Keratinocyte (primary cell): ENCODE data around the gene CTSD. TPM values are rescaled to one million over a fixed set of nuclear protein-coding genes. Genes with fewer than 3 reads are reported as not detected.

Source experiments
- DNase-seq: peaks from one replicate; pipeline ENCODE4 v3.0.0-alpha.2; 2011; ENCODE audit warnings: low read depth, missing footprints, low spot score
- FAIRE-seq: peaks from 2 replicates; lab custom pipeline; 2011; peaks lifted over from hg19 to GRCh38; lab: Jason Lieb, UNC
- H2AFZ ChIP-seq: 2 replicates; pipeline ENCODE4 v1.6.0; 2012; ENCODE audit warnings: low read length, control low read depth, inconsistent platforms; ENCODE audit not compliant: control insufficient read depth
- H3K27ac ChIP-seq: 2 replicates; pipeline ENCODE4 v1.5.1; 2011; ENCODE audit warnings: low read length; ENCODE audit not compliant: control insufficient read depth, insufficient read depth
- H3K27me3 ChIP-seq: 3 replicates; pipeline ENCODE4 v1.6.0; 2011; ENCODE audit warnings: low read length; ENCODE audit not compliant: control insufficient read depth, insufficient read depth; ENCODE audit errors: extremely low read depth
- H3K36me3 ChIP-seq, 2 experiments: 2 replicates in 1 of 2; 3 replicates in 1 of 2; pipeline ENCODE4 v1.5.1; 2011; ENCODE audit warnings: low read length in 2 of 2, mild to moderate bottlenecking in 1 of 2; ENCODE audit not compliant: control insufficient read depth in 2 of 2, insufficient read depth in 2 of 2; ENCODE audit errors: extremely low read depth in 1 of 2
- H3K4me1 ChIP-seq: 3 replicates; pipeline ENCODE4 v1.5.1; 2011; ENCODE audit warnings: low read length; ENCODE audit not compliant: control insufficient read depth, insufficient read depth; ENCODE audit errors: extremely low read depth
- H3K4me2 ChIP-seq: 3 replicates; pipeline ENCODE4 v1.6.0; 2011; ENCODE audit warnings: low read depth, low read length; ENCODE audit not compliant: control insufficient read depth, insufficient read depth; ENCODE audit errors: extremely low read depth
- H3K4me3 ChIP-seq, 3 experiments: fragments of 200-600 bp in 1 of 3; sonication (generic) in 1 of 3; 2 replicates in 2 of 3; 3 replicates in 1 of 3; pipeline ENCODE4 v1.5.1; 2011 to 2016; ENCODE audit warnings: low read length in 3 of 3, mild to moderate bottlenecking in 3 of 3, control low read depth in 2 of 3, inconsistent platforms in 1 of 3, low read depth in 1 of 3, mixed read lengths in 1 of 3, mixed run types in 1 of 3, moderate library complexity in 1 of 3; ENCODE audit not compliant: control insufficient read depth in 2 of 3, insufficient read depth in 2 of 3; ENCODE audit errors: extremely low read depth in 1 of 3
- H3K79me2 ChIP-seq: 2 replicates; pipeline ENCODE4 v1.6.0; 2012; ENCODE audit warnings: low read length; ENCODE audit not compliant: control insufficient read depth, insufficient read depth
- H3K9ac ChIP-seq: 3 replicates; pipeline ENCODE4 v1.6.0; 2011; ENCODE audit warnings: low read length; ENCODE audit not compliant: control insufficient read depth, insufficient read depth; ENCODE audit errors: extremely low read depth
- H3K9me1 ChIP-seq: 3 replicates; pipeline ENCODE4 v1.6.0; 2011; ENCODE audit warnings: low read length; ENCODE audit not compliant: control insufficient read depth, insufficient read depth; ENCODE audit errors: extremely low read depth
- H3K9me3 ChIP-seq: 2 replicates; pipeline ENCODE4 v1.5.1; 2012; ENCODE audit warnings: low read depth, low read length; ENCODE audit not compliant: control insufficient read depth
- H4K20me1 ChIP-seq: 3 replicates; pipeline ENCODE4 v1.6.0; 2011; ENCODE audit warnings: low read length; ENCODE audit not compliant: control insufficient read depth, insufficient read depth; ENCODE audit errors: extremely low read depth
- EZH2 ChIP-seq: IDR thresholded peaks from one replicate; pipeline ENCODE4 v1.6.1; 2012; ENCODE audit warnings: inconsistent platforms, mild to moderate bottlenecking, low read length, moderate library complexity
- dilution Hi-C: fragments of 300-500 bp; cut with MboI; formaldehyde crosslinking; loops from one replicate; pipeline ENCODE4 v1.7.0; 2020; ENCODE audit warnings: low sequenced_read_pairs; ENCODE audit not compliant: extremely low pct_ligation_motif_present
- polyA plus RNA-seq, 5 experiments: library from polyadenylated mRNA; depleted of rRNA in 3 of 5; stranded (reverse) in 3 of 5; stranded (forward) in 1 of 5; unstranded in 1 of 5; fragments of >200 nt; gene quantifications; 1 replicate in 1 of 5; 2 replicates in 3 of 5; 3 replicates in 1 of 5; pipeline versions ENCODE4 v1.2.1 to v1.2.3, GENCODE V29; 2011 to 2012; ENCODE audit warnings: missing spikeins in 2 of 5, low read depth in 1 of 5, low replicate concordance in 1 of 5
- TF ChIP-seq, protein P1 (sequence below), 3 experiments: IDR thresholded peaks in 1 of 3; conservative IDR thresholded peaks in 1 of 3; optimal IDR thresholded peaks in 1 of 3; 2 replicates in 2 of 3; 3 replicates in 1 of 3; pipeline versions ENCODE3 to v1.5.1; 2011; ENCODE audit warnings: low read length in 3 of 3, mild to moderate bottlenecking in 3 of 3, moderate library complexity in 2 of 3, control low read depth in 1 of 3, inconsistent platforms in 1 of 3; ENCODE audit not compliant: insufficient read depth in 2 of 3; ENCODE audit errors: extremely low read depth in 1 of 3

Gene CTSD
- polyA plus RNA-seq, 1 donor (not counting 4 experiments of a cell fraction or from before 2014, with no cell fraction given) = 152 TPM

DNA sequence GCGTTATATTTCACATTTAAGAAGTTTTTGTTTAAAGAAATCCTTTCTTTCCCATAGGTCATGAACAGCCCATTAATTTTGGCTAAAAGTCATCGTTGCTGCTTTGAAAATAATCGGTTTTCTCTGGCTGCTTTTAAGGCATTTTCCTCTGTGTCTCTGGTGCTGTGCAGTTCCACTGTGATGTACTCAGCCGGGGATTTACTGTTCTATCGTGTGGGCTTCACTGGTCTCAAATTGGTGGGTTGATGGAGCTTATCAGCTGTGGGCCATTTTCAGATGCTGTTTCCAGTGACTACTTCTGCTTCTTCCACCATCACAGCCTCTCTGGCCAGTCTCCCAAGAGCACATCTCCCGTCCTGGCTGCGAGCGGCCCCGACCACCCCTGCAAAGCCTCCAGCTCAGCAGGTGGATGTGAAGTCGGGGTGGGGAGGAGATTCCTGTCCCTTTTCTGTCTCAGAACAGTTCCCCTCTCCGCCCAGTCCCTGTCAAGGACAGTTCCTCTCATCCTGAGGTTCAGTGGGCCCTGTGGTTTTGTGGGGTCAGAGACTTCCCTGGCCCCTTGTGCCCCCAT lies 33.6 kb downstream of the CTSD start:
- dilution Hi-C loops = no loop called here
- H3K27me3 ChIP-seq = peaks cover 57% of the 10 kb centered on the region
- no peak for FAIRE-seq

DNA sequence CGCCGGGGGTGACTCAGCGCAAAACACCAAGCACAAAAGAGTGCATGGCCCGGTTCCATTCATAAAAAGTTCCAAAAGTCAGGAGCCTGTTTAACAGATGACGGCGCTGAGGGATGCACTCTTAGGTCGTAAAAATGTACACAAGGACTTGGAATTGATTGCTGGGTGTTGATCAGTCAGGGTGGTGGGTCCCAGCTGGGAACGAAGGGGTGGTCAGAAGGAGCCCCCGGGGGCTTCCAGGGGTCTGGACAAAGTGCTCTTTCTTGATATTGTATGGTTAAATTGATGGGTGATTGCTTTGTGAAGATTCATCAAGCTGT lies 34.1 kb downstream of the CTSD start:
- Histone ChIP-seq H3K9me1 (no peaks in the 10 kb centered on the region), H3K9ac (no peak overlapping the region), H3K36me3 (no peaks in the 10 kb centered on the region), H4K20me1 (no peaks in the 10 kb centered on the region), H3K27ac (no peak overlapping the region), H3K4me1 (no peaks in the 10 kb centered on the region), H3K4me3 (no peak overlapping the region), H2AFZ (no peak overlapping the region), H3K9me3 (no peaks in the 10 kb centered on the region), H3K27me3 (peaks cover 53% of the 10 kb centered on the region), H3K79me2 (no peaks in the 10 kb centered on the region), H3K4me2 (no peak overlapping the region)
- FAIRE-seq = no peak
- dilution Hi-C loops = no loop called here
- DNase-seq = no peak
- TF ChIP-seq EZH2 = no peak
- TF ChIP-seq, protein P1, sequence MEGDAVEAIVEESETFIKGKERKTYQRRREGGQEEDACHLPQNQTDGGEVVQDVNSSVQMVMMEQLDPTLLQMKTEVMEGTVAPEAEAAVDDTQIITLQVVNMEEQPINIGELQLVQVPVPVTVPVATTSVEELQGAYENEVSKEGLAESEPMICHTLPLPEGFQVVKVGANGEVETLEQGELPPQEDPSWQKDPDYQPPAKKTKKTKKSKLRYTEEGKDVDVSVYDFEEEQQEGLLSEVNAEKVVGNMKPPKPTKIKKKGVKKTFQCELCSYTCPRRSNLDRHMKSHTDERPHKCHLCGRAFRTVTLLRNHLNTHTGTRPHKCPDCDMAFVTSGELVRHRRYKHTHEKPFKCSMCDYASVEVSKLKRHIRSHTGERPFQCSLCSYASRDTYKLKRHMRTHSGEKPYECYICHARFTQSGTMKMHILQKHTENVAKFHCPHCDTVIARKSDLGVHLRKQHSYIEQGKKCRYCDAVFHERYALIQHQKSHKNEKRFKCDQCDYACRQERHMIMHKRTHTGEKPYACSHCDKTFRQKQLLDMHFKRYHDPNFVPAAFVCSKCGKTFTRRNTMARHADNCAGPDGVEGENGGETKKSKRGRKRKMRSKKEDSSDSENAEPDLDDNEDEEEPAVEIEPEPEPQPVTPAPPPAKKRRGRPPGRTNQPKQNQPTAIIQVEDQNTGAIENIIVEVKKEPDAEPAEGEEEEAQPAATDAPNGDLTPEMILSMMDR (optimal IDR thresholded peaks at IDR 0.05 in 1 of 3, IDR thresholded peaks at IDR 0.05 in 1 of 3, conservative IDR thresholded peaks at IDR 0.05 in 1 of 3; ENCODE audit: extremely low read depth in 1 of 3, insufficient read depth in 2 of 3, low read length in 3 of 3) = no peak

More for the DNA sequence above, 33.6 kb downstream of the CTSD start:
- no peak overlapping the region for H3K9ac ChIP-seq
- H3K27ac ChIP-seq = no peak overlapping the region
- H3K9me3 ChIP-seq = no peaks in the 10 kb centered on the region
- H3K4me1 ChIP-seq = no peaks in the 10 kb centered on the region
- no peak for TF ChIP-seq EZH2
- TF ChIP-seq, protein P1 (optimal IDR thresholded peaks at IDR 0.05 in 1 of 3, IDR thresholded peaks at IDR 0.05 in 1 of 3, conservative IDR thresholded peaks at IDR 0.05 in 1 of 3; ENCODE audit: extremely low read depth in 1 of 3, insufficient read depth in 2 of 3, low read length in 3 of 3) = no peak
- no peak overlapping the region for H3K4me2 ChIP-seq
- no peak for DNase-seq
- H3K4me3 ChIP-seq = no peak overlapping the region
- no peaks in the 10 kb centered on the region for H4K20me1 ChIP-seq
- H3K9me1 ChIP-seq = no peaks in the 10 kb centered on the region
- no peaks in the 10 kb centered on the region for H3K36me3 ChIP-seq
- H3K79me2 ChIP-seq = no peaks in the 10 kb centered on the region
- no peak overlapping the region for H2AFZ ChIP-seq
